ENCODE data around the gene SERHL2. TPM values are rescaled to one million over a fixed set of nuclear protein-coding genes. Genes with fewer than 3 reads are reported as not detected.
"Not testable (repeated sequence)": the region's sequence is repeated elsewhere in the genome, so short reads cannot be mapped to it uniquely, and the experiment has no call there.

Gene SERHL2
- total RNA-seq, 1 experiment from 2014 or later = 1.4 TPM

DNA sequence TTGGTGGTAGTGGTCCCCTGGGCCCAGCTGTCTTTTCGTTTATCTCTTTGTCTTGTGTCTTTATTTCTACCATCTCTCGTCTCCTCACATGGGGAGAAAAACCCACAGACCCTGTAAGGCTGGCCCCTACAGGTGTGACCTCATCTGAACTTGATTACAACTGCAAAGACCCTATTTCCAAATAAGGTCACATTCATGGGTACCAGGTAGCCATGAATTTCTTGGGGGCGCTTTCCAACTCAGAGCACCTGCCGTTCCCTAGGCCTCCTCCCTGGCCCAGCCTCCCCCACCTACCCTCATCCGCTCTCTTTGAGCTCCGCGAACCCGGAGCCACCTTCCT is 20.1 kb upstream of the SERHL2 start:
- no peak for DNase-seq (ENCODE audit: extremely low read depth, low read depth)

DNA sequence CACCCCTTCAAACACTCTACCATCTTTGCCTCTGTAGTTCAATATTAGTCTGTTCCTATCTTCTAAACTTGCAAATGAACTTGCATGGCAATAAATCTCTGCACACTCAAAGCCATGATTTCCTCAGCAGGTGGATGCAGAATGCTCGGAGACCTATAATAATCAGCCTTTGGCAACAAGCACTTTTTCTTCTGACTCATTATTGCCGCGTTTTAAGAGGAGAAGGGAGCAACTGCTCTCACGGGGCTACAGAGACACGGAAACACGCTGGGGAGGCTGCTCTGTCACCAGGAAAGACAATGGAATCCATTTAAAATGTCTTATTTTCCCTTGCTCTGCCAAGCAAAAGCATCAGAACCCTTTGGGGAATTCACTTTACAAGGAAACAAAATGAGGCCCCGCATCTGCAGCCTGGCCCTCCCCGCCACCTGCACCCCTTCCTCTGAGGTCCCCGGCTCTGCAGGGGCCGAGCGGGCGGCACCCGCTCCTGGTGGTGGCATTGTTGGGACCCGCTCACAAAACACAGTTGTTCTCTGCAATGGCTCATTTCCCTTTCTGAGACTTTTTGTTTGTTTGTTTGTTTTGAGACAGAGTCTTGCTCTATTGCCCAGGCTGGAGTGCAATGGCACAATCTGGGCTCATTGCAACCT is 18.5 kb upstream of the SERHL2 start:
- not testable (repeated sequence) for DNase-seq (ENCODE audit: extremely low read depth, low read depth)

- no peak for DNase-seq (ENCODE audit: extremely low read depth, low read depth)
These were observed 17.6 kb upstream of the SERHL2 start for GRCh38 chr22:42536166-42536565.

DNA sequence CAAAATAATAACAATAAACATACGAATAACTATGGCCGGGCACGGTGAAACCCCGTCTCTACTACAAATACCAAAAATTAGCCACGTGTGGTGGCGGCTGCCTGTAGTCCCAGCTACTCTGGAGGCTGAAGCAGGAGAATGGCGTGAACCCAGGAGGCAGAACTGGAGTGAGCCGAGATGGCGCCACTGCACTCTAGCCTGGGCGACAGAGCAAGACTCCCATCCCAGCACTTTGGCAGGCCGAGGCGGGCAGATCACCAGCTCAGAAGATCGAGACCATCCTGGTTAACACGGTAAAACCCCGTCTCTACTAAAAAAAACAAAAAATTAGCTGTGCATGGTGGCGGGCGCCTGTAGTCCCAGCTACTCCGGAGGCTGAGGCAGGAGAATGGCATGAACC is 17.1 kb upstream of the SERHL2 start:
- DNase-seq (ENCODE audit: extremely low read depth, low read depth) = not testable (repeated sequence)

GRCh38 chr22:42537199-42537831 is 16.4 kb upstream of the SERHL2 start:
- peak; percentile 21 for DNase-seq (ENCODE audit: extremely low read depth, low read depth)

- DNase-seq (ENCODE audit: extremely low read depth, low read depth) = not testable (repeated sequence)
These were observed 14.5 kb upstream of the SERHL2 start for GRCh38 chr22:42539236-42539771.

- no peak for DNase-seq (ENCODE audit: extremely low read depth, low read depth)
These were observed 9.1 kb upstream of the SERHL2 start for GRCh38 chr22:42544686-42545085.

- no peak for DNase-seq (ENCODE audit: extremely low read depth, low read depth)
These were observed 6.2 kb upstream of the SERHL2 start for GRCh38 chr22:42547562-42547961.

GRCh38 chr22:42548126-42548525 is 5.6 kb upstream of the SERHL2 start:
- not testable (repeated sequence) for DNase-seq (ENCODE audit: extremely low read depth, low read depth)

- no peak for DNase-seq (ENCODE audit: extremely low read depth, low read depth)
These were observed 5.0 kb upstream of the SERHL2 start for GRCh38 chr22:42548597-42549330.

DNA sequence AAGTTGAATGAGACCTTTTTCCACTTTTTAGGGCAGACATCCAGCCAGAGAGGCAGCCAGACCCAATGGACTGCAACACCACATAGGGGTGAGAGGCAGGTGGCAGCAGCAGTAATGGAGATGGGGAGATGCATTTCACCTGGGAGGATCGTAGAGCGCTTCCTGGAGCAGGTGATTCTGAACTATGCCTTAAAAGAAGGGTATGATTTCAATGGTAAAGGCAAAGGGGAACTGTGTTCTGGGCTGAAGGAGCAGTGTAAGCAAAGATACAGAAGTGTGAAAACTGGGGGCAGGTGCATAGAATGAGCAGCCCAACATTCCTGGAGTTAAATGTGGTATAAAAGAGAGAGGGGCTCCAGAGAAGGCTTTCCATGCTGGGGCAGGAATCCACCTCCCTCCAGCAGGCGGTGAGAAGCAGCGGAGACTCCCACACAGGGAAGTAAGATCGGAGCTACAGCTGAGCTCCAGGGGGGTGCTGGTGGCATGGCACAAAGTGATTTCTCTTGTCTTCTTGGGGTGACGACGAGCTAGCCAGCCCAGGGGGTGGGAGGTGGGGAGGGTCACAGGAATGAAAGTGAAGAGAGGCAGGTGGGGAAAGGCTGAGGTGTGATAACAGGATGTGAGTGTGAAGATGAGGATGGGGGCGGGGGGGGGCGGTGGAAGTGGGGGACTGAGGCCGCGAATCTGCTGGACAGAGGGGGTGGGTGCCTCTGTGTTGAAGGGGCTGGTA is 4.3 kb upstream of the SERHL2 start:
- no peak for DNase-seq (ENCODE audit: extremely low read depth, low read depth)

DNA sequence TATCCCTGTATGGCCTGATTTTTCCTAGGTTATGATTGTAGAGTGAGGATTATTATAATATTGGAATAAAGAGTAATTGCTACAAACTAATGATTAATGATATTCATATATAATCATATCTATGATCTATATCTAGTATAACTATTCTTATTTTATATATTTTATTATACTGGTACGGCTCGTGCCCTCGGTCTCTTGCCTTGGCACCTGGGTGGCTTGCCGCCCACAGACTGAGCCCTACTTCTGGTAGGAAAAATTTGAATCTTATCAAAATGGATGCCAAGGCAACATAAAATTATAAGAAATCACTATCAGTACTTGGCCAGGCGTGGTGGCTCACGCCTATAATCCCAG is 1.5 kb upstream of the SERHL2 start:
- DNase-seq (ENCODE audit: extremely low read depth, low read depth) = not testable (repeated sequence)

- no peak for DNase-seq (ENCODE audit: extremely low read depth, low read depth)
These were observed 6.6 kb downstream of the SERHL2 start for GRCh38 chr22:42560381-42560780.

DNA sequence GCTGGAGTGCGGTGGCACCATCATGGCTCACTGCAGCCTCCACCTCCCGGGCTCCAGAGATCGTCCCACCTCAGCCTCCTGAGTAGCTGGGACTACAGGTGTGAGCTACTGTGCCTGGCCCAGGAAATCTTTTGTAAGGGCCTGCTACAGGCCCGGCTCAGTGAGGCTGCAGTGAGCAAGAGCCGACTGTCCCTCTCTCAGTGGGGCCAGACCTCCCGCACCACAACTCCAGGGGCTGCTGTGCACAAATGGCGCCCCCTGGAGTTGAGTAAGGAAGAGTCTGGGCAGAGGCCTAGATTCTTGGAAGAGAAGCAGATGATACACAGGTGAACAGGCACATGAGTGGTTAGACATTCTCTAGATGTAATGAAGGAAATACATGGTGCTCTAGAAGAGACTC is 7.0 kb downstream of the SERHL2 start:
- DNase-seq (ENCODE audit: extremely low read depth, low read depth) = peak; percentile 14

GRCh38 chr22:42561856-42562255 is 8.1 kb downstream of the SERHL2 start:
- no peak for DNase-seq (ENCODE audit: extremely low read depth, low read depth)

- no peak for DNase-seq (ENCODE audit: extremely low read depth, low read depth)
These were observed 8.5 kb downstream of the SERHL2 start for GRCh38 chr22:42562279-42562678.

DNA sequence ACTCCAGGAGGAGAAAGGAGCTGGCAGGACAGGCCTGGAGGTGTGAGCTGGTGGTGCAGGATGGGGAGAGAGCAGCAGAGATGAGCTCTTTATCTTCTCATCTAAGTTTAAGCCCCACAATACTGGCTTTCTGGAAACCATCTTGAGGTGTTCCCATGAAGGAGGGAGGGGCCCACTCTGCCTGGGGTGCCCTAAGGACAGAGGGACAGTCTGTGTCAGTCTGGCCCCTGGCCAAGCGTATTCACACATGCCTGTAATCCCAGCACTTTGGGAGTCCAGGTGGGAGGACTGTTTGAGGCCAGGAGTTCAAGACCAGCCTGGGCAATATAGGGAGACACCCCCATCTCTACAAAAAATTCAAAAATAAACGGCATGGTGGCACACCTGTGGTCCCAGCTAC is 8.9 kb downstream of the SERHL2 start:
- DNase-seq (ENCODE audit: extremely low read depth, low read depth) = no peak

GRCh38 chr22:42563943-42564342 is 10.2 kb downstream of the SERHL2 start:
- not testable (repeated sequence) for DNase-seq (ENCODE audit: extremely low read depth, low read depth)

DNA sequence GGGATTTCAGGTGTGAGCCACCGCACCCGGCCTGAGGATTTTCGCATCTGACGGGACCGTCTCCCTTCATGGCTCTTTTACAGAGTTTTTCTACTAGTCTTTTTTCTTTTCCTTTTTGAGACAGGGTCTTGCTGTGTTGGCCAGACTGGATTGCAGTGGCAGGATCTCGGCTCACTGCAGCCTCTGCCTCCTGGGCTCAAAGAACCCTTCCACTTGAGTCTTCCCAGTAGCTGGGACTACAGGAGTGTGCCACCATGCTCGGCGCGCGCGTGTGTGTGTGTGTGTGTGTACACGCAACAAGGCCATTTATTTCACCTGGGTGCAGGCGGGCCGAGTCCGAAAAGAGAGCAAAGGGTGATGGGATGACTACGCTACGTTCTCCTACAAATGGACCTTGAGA is 10.9 kb downstream of the SERHL2 start:
- no peak for DNase-seq (ENCODE audit: extremely low read depth, low read depth)

- DNase-seq (ENCODE audit: extremely low read depth, low read depth) = no peak
These were observed 12.2 kb downstream of the SERHL2 start for GRCh38 chr22:42565956-42566355.

DNA sequence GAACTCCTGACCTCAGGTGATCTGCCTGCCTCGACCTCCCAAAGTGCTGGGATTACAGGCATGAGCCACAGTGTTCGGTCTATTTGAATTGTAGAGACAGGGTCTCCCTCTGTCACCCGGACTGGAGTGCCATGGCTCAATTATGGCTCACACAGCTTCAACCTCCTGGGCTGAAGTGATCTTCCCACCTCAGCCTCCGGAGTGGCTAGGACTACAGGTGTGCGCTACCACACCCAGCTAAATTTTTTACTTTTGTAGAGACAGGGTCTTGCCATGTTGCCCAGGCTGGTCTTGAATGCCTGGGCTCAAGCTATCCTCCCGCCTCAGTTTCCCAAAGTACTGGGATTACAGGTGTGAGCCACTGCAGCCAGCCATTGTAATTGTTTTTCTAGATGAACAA is 14.2 kb downstream of the SERHL2 start:
- DNase-seq (ENCODE audit: extremely low read depth, low read depth) = not testable (repeated sequence)

Data from NCI-H460 (cell line).